Amniotic epithelial cell (primary cell): Measurements from ENCODE around the gene TFR2.

Source experiments
- DNase-seq: peaks from one replicate; pipeline ENCODE4 v3.0.0-alpha.2; 2010; ENCODE audit warnings: low read depth

The TFR2 gene

DNA sequence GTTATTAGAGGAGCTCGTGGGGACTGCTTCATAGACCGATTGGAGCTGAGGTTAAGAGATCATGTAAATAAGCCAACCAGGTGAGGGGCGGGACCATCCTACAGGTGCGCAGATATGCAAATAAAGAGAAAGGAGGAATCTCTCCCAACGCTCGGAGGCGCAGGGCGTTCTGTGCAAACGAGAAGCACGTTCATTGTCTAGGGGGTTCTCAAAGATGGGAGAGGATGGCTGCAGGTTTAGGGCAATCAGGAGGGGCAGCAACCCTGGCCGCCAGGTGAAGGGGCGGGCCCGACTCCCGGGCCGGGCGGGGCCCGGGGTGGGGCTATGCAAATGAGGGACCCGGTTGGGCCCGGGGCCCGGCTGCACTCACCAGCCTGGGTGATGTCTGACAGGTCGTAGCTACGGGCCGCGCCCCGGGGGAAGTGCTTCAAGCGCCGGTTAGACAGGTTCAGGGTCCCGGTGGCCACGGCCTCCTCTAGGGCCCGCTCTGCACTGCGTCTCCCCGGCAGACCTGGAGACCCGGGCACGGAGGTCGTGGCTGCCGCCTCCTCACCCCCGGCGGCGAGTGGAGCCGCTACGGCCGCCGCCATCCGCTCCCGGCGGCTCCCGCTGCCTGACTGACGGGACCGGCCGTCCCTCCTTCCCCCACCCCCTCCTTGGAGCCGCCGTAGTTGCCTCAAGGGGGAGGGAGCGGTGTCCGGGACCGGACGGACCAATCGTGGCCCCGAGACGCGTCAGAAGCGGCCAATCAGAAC lies 55.7 kb downstream of the TFR2 start, which contains the start of gene LRCH4:
Gene LRCH4, minus strand, starts transcription at position 619 of the 755 bp plus-strand sequence. Its CDS starts 29 bp downstream, at position 590.
- no peak for DNase-seq

DNA sequence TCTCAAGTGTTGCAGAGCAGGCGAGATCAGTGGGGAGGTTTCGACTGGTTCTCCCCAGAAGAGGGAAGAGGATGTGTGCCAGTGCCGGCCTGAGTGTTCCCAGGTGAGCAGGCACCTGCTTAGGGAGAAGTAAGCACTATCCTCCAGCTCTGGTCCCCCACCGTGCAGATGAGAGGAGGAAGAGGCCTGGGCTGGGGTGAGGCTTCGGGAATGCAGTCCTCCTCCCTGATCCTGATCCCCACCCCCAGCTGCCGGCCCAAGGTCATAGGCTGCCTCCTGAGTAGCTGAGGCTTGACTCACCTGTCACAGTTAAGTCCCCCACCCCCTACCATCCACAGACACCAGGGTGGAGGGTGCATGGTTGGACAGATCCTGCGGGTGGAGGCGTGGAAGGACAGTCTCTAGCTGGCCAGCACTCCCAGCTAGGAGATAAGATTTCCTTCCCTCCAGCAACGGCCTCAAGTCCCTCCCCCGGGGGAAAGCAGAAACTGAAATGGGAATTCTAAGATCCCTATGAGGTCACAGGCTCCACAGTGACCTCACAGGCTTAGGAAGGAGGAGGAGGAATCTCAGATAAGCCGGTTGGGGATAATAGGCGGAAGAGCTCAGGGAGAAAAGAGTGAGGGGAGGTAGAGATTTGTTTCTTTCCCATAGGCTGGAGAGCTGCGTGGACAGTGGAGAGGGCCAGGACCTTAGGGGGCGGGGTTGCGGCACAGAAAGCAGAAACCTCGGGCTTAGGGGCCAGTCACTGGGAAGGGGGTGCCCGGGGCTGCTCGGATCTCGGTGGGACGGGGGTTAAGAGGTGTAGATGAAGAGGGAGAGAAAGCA lies 56.5 kb downstream of the TFR2 start:
- peak; percentile 94 for DNase-seq

DNA sequence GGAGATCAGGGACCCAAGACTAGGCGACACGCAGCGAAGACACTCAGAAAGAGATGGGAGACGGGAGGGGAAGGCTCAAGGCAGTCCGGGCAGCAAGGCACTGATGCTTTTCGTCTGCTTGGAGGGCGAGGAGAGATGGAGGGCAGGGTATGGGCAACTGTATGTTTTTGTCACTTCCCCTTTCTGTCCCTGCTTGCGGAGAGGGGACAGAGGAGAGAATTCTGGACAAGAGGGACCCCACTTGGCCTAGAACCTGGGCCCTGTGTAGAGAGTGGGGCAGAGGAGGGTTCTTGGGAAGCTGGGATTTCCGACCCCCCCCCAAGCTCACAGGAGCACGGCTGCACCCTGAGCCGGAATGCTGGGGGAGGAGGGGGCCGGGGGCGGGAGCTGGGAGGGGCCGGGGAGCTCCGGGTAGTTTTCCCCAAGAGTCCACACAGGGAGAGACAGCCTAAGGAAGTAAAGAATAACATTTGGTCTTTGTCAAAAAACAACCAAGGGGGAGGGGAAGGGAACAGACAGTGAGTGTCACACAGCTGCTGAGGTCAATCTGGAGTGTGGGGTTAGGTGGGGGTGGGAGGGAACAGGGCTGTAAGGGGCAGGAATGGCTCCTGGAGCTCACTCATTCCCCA lies 57.2 kb downstream of the TFR2 start:
- DNase-seq = no peak

DNA sequence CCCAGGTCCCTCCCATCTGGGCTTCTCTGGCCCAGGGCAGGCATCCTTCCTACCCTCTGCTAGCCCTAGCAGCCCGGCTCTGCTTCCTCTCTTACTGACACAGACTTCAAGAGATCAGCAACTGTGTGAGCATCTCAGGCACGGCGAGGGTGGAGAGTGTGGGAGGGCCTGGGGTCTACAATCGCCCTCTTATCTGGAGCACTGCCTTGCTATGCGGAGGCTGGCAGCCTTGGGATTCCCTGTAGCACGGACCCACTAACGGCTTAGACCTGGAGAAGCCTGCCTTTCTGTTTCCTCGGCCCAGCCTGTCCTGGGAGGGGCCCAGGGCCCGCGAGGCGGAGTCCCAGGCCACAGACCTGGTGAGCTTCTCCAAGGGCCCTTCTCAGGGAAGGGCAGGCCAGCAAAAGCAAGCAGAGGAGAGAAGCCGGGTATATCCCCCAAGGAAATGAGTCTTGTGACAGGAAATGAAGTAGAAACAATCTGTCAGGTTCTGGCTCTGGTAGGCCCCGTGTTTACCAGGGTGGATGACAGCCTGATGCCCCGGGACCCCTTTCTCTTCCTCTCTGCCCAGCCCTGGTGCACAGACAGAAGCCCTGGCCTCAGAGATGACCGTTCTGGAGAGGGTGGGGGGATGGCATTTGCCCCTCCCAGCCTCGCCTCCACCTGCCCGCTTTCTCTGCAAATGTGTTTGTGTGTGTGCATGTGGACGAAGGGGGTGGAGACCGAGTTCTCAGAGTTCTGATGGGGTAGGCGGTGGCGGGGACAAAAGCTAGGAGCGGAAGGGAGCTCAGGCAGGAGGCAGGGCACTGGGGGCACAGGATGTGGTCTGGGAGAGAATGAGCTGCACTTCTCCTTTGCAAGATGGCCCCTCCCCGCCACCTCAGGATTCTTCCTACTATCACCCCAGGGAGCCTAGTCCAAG lies 58.0 kb downstream of the TFR2 start:
- DNase-seq = peak; percentile 86

DNA sequence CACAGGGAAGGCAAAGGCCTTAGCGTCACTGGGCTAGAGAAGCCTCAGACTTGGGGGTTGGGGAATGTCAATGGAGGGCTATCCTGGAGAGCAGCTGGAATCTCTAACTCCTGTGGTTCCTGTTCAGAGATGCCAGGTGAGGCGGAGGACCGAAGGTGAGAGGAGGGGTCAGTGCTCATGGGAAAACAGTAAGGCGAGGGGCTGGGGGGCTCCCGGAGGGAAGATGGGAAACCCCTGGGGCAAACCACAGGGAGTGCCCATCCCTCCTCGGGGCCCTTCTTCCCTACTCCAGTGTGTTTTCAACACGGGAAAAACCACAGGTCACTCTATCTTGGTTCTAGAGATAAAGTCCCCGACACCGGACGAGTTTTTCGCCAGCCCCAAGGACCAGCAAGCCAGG lies 58.7 kb downstream of the TFR2 start:
- DNase-seq = no peak

DNA sequence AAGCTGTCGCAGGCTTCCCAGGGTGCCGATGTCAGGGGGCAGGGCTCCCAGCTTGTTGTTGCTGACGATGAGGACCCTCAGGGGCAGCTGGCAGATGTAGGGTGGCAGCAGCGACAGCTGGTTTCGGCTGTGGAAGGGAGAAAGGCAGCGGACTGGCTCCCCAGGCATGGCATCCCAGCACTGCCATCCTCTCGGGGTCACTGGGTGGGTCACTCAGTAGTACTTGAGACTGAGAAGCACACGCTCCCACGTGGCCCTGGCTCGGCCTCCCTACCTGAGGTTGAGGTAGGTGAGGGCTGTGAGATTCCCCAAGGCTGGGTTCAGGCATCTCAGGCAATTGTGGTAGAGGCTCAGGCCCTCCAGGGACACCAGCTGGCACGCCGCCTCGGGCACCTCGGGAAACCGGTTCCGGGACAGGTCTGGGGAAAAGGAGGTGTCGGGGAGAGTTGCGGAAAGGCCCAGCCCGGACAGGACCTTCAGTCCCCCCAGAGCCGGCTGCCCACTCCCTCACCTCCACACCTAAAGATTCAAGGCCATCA lies 59.2 kb downstream of the TFR2 start:
- no peak for DNase-seq

DNA sequence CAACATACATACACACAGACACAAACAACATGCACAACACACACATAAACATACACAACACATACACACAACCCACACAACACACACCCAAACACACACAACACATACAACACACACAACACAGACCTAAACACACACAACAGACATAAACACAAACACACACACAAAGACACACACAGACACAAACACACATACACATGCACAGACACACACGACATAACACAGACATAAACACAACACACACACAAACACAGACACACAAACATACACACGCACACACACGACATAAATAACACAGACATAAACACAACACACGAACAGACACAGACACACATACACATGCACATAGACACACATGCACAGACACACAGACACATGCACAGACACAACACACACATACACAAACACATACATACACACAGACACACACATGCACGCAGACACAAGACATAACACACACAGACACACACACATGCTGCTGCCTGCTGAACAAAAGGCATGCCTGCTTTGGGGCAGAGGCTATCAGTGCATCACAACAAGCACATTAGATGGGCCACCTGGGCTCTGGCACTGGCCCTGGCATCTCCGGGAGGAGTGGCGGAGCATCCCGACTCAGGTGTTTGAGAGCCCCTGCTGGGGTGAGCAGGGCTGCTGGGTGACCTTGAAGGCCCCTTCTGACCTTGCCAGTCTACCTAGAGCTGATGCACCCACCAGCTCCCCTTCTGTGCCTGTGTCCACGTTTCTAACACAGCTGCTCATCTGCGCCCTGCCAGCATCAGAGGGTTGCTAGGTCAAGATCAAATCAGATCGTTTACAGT lies 60.7 kb downstream of the TFR2 start:
- DNase-seq = no peak

DNA sequence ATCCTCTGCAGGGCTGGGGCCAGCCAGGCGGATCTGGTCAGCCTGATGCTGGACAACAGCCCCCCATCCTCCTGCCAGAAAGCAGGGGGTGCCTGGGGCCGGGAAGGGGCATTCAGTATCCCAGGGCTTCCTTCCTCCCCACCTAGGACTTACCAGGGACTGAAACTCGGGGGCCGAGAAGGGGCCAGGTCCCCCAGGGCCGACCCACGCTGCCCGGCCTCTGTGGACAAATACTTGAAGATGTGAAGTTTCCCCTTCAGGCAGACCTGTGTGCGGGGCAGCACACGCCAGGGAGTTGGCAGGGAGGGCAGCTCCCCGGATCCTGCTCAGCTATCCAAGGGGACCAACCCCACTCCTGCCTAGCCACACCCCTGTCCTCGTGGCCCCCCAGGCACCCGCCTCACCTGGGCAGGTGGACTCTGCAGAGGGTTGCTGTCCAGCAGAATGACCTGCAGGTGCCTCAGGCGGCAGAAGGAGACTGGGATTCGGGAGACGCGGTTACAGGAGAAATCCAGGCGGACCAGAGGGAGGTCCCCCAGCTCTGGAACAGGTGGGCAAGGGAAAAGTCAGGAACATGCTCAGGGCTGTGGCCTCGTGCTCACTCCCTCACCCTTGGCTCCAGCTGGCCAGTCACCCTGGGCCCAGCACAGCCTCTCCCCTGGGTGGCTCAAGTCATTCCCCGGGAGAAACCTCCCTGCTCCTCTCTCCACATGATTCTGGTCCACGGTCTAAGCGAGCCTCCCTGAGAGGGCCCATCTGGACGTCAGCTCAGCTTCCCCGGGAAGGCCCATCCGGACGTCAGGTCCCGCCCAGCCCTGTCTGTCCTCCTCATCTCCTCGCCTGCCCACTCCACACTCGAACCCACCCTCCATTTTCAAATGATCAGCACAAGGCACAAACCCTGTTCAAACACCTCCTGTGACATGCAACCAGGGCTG lies 62.8 kb downstream of the TFR2 start:
- DNase-seq = no peak

DNA sequence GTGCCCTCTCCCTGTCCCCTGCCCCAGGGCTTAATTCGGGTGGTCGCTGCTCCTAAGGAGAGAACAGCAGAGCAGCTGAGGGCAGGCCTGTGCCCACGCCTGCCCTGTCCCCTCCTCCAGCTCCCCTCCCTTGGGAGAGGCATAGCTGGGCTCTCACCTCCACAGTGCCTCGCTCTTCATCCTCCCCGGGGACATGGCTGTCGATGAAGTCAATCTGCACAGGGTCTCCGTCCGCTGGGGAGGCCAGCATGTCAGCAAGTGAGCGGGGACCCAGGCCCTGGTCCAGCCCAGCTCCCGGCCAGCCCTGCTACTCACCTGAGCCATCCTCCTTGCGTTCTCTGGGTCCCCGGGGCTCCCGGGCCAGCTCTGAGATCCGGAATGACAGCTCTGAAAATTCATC lies 63.8 kb downstream of the TFR2 start:
- DNase-seq = no peak

DNA sequence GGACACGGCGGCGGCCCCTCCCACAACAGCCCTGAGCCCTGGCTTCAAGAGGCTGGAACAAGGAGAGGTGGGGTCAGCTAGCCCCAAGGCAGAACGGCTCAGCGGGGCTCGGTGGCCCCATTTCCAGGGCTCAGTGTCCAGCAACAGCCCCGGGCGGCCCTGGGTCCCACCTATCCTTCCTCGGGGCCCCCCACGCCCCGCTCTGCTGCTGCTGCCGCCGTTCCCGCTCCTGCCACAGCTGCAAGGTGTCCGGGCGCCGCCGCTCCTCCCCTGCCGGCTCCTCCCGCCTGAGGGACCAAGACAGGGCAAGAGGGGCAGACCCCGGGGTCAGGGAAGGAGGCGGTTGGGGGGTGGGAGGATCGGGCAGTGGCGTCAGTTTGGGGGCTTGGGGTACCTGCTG lies 64.2 kb downstream of the TFR2 start:
- DNase-seq = no peak

DNA sequence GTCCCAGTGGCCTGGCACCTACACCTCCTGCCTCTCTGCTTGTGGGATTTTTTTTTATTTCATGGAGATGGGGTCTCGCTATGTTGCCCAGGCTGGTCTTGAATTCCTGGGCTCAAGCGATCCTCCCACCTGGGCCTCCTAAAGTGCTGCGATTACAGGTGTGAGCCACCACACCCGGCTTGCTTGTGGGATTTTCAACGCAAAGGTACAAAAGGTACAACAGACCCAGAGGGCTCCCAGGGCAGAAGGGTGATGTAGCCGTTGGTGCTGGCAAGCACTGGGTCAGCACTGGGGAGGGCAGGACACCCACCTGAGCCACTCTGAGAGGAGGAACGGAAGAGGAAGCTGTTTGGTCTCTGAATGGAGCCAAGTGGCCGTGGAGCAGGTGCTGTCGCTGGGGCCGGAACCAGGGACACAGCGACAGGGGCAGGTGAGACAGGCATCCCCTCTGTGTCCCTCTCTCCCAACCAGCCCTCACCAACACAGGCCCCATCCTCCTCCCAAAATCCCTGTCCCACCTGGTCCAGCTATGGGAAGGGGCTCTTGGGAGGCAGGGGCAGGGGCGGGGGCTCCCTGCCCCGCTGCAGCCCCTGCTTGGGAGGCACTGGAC lies 64.9 kb downstream of the TFR2 start:
- no peak for DNase-seq

DNA sequence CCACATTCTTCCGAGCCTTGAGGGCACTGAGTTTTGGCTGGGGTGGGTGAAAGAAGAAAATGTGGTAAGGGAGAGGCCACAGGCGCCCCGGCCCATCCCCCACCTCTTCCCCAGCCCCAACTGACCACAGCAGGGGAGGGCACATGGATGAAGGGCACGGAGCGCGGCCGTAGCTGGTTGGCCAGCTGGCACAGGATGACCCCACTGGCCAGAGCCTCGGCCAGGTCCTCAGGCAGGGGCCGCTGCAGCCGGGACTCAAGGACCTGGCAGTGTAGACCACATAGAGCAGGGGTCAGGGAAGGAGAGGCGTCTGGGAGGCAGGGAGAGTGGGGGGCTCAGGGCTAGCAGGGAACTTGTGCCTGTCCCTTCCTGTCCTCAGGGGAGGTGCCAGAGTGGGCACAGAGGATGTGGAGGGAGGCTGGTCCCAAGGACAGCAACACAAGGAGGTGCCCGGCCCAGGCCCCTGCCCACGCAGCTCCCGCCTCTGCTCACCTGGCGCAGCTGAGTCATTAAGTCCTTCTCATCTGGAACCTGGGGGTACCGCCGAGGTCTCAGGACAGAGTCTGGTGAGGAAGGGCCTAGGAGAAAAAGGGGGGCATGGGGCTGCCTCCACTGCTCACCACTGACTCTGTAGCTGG lies 65.5 kb downstream of the TFR2 start:
- DNase-seq = no peak

DNA sequence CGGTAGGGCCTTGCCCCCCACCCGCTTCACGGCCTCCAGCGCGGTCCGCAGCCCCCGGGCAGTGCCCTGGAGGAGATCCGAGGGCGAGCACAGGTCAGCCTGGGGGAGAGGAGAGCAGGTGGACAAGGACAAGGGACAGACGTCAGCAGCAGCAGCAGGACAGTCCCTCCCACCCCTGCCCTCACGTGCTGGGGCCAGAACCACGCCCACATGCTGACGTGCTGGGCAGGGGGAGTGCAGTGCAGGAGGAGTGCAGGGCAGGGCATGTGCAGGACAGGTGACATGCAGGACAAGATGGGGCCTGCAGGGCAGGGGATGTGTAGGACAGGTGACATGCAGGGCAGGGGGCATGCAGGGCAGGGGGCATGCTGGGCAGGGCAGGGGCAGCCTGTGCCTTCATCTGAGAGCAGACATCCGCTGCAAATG lies 66.1 kb downstream of the TFR2 start:
- no peak for DNase-seq

DNA sequence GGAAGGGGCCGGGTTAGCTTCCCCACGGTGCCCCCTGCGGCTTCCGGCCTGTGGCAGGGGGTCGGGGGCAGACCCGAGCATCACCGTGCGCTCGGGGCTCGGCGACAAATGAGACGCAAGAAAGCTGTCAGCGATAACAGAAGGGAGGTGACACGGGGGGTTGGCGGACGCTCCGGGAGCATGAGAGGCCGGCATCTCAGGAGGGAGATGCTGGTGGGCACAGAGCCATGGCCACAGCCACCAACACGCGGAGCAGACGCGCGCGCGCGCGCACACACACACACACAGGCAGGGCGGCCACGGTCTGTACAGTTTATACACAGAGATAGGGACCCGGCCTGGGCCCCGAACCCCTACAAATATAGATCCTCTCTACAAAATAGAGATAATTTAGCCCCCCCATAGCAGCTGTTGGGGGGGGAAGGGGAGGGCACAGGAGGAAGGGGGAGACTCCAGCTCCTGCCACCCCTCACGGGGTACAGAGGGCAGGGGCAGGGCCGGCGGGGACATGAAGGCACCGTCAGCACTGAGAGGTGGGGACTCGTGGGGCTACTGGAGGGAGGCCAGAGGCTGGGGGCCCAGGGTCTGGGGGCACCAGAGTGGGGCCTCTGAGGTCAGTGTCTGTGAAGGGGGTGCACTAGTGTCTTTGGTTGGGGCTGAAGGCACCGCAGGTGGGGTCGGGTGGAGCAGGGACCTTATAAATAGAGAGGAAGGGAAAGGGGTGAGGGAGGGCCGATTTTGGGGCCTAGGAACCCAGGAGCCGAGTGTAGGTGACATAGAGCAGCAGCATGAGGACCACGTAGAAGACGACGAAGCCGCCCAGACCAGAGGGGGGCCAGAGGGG lies 66.8 kb downstream of the TFR2 start:
- DNase-seq = no peak

DNA sequence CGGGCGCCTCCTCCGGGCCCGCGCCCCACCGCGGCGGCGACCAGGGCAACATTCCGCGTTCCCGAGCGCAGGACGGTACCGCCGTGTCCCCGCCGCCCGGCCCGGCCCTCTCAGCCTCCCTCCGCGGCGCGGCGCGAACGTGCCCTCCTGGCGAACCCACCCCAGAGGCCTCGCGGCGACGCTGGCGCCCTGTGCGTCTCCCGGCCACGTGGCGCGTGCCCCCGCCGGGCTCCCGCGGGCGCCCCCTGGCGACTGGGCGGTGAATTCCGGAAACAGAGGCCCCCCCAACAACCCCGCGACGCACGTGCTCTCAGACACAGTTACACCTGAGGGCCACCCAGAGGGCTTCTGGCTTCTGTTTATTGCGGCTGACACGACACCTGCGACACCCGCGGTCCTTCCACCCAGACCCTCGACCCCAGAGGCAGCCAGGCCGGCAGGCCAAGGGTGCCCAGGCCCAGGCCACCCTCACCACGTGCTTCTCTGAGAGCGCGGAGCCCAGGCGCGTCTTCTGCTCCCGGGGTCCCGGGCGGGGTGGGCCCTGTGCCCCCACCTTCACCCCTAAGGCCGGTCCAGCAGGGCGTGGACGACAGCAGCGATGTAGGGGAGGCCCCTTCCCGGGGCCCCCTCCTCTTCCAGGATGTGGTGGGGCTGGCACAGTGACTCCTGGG lies 67.5 kb downstream of the TFR2 start, which contains the start of gene SAP25:
Gene SAP25, minus strand, starts transcription at position 210 of the 671 bp plus-strand sequence. Its CDS starts 158 bp downstream, at position 52.
- DNase-seq = no peak

DNA sequence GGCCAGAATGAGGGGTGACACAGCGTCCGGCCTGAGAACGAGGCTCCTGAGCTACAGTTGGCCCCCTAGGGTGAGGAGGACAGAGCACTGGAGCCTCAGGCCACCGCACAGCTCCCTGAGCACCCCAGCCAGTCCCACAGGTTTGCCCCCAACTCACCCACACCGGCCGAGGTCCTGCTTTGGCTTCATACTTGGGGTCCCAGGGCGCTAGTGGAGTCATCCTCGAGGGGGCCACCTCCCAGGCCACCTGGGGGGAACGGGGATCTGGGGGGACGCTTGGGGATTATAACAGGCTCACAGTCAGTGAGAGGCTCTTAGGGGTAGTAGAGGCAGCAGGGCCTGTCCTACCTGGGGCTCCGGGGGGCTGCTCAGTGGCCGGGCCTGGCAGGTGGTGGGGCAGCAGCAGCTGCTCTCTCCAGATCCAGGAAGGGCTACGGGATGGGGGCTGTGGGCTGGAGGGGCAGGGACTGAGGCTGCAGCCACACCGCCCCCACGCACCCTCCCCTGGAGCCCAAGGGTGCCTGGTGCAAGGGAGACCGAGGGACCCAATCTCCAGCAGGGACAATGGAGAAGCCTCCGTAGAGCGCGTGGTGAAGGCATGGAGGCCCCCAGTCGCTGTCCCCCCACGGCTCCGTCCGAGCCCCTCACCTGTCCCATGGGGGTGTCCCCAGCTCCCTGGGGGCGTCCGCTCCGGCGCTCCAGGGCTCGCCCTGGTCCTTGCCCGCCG lies 68.2 kb downstream of the TFR2 start:
- DNase-seq = no peak
